HEK293 (cell line): ENCODE results near the gene SAMD5.

ENCODE experiments used
- CTCF ChIA-PET: fragments of 350-600 bp; formaldehyde crosslinking; extraction: SDS; loops from one replicate; lab custom pipeline; 2021; ENCODE audit warnings: antibody characterized with exemption; lab: Yijun Ruan, JAX
- POLR2A ChIA-PET: fragments of 300-600 bp; formaldehyde crosslinking; extraction: SDS; loops from one replicate; lab custom pipeline; 2020; ENCODE audit warnings: antibody characterized with exemption, inconsistent platforms; lab: Yijun Ruan, JAX
- H3K27ac ChIP-seq: fragments of 200-500 bp; sonication (Bioruptor generic); 2 replicates; pipeline ENCODE4 v1.5.1; 2014; ENCODE audit warnings: low read depth, low read length, control low read depth, inconsistent platforms; ENCODE audit errors: extremely low read depth
- H3K36me3 ChIP-seq, 2 experiments: fragments of 200-500 bp in 1 of 2; sonication (Bioruptor generic) in 1 of 2; 1 replicate in 1 of 2; 2 replicates in 1 of 2; pipeline ENCODE4 v1.5.1; 2014 to 2017; ENCODE audit warnings: inconsistent platforms in 2 of 2, low read length in 2 of 2; ENCODE audit not compliant: control insufficient read depth in 2 of 2, insufficient read depth in 1 of 2
- H3K4me1 ChIP-seq: fragments of 200-500 bp; sonication (Bioruptor generic); 2 replicates; pipeline ENCODE4 v1.5.1; 2014; ENCODE audit warnings: mild to moderate bottlenecking, low read length, inconsistent platforms; ENCODE audit not compliant: control insufficient read depth, insufficient read depth
- H3K4me3 ChIP-seq: 2 replicates; pipeline ENCODE4 v1.5.1; 2011; ENCODE audit warnings: low read depth, mild to moderate bottlenecking, control low read depth, low read length, moderate library complexity
- H3K9me3 ChIP-seq: fragments of 200-500 bp; sonication (Bioruptor generic); 2 replicates; pipeline ENCODE4 v1.5.1; 2014; ENCODE audit warnings: low read depth, low read length, inconsistent platforms; ENCODE audit not compliant: control insufficient read depth, insufficient read depth
- GLI2 ChIP-seq: fragments of 450-650 bp; formaldehyde crosslinking; IDR thresholded peaks from 2 replicates; pipeline ENCODE4; 2017; ENCODE audit warnings: missing biosample characterization, missing genetic modification characterization, low read depth, borderline replicate concordance
- INSM2 ChIP-seq: fragments of 450-650 bp; formaldehyde crosslinking; IDR thresholded peaks from 2 replicates; pipeline ENCODE4 v1.5.1; 2016; ENCODE audit warnings: missing biosample characterization, missing genetic modification characterization
- KLF8 ChIP-seq: fragments of 450-650 bp; formaldehyde crosslinking; IDR thresholded peaks from 2 replicates; pipeline ENCODE4 v1.5.1; 2016; ENCODE audit warnings: missing biosample characterization, missing genetic modification characterization
- MZF1 ChIP-seq: fragments of 450-650 bp; formaldehyde crosslinking; IDR thresholded peaks from 2 replicates; pipeline ENCODE4 v1.5.1; 2017; ENCODE audit warnings: missing biosample characterization, missing genetic modification characterization, borderline replicate concordance
- PATZ1 ChIP-seq: fragments of 450-650 bp; formaldehyde crosslinking; IDR thresholded peaks from 2 replicates; pipeline ENCODE4 v1.5.1; 2016; ENCODE audit warnings: missing biosample characterization, missing genetic modification characterization
- RBAK ChIP-seq: fragments of 450-650 bp; formaldehyde crosslinking; IDR thresholded peaks from 2 replicates; pipeline ENCODE4 v1.5.1; 2016; ENCODE audit warnings: missing biosample characterization, missing genetic modification characterization
- SP2 ChIP-seq: fragments of 450-650 bp; formaldehyde crosslinking; IDR thresholded peaks from 2 replicates; pipeline ENCODE4 v1.5.1; 2016; ENCODE audit warnings: missing biosample characterization, missing genetic modification characterization
- ZBTB10 ChIP-seq: fragments of 450-650 bp; formaldehyde crosslinking; IDR thresholded peaks from 2 replicates; pipeline ENCODE4 v1.5.1; 2016; ENCODE audit warnings: missing biosample characterization, missing genetic modification characterization
- ZBTB20 ChIP-seq: fragments of 450-650 bp; formaldehyde crosslinking; IDR thresholded peaks from 2 replicates; pipeline ENCODE4 v1.5.1; 2016; ENCODE audit warnings: missing biosample characterization, missing genetic modification characterization
- ZIC2 ChIP-seq: fragments of 450-650 bp; formaldehyde crosslinking; IDR thresholded peaks from 2 replicates; pipeline ENCODE4 v1.5.1; 2016; ENCODE audit warnings: missing biosample characterization, missing genetic modification characterization
- ZNF169 ChIP-seq: fragments of 450-650 bp; formaldehyde crosslinking; IDR thresholded peaks from 2 replicates; pipeline ENCODE4 v1.5.1; 2016; ENCODE audit warnings: missing biosample characterization, missing genetic modification characterization
- ZNF223 ChIP-seq: fragments of 450-650 bp; formaldehyde crosslinking; IDR thresholded peaks from 2 replicates; pipeline ENCODE4 v1.5.1; 2016; ENCODE audit warnings: missing biosample characterization, missing genetic modification characterization
- ZNF248 ChIP-seq: fragments of 450-650 bp; formaldehyde crosslinking; IDR thresholded peaks from 2 replicates; pipeline ENCODE4 v1.5.1; 2017; ENCODE audit warnings: missing biosample characterization, missing genetic modification characterization
- ZNF280C ChIP-seq: fragments of 450-650 bp; formaldehyde crosslinking; IDR thresholded peaks from 2 replicates; pipeline ENCODE4 v1.5.1; 2016; ENCODE audit warnings: missing biosample characterization, missing genetic modification characterization
- ZNF302 ChIP-seq: fragments of 450-650 bp; formaldehyde crosslinking; IDR thresholded peaks from 2 replicates; pipeline ENCODE4 v1.5.1; 2016; ENCODE audit warnings: missing biosample characterization, missing genetic modification characterization, low read depth
- ZNF404 ChIP-seq: fragments of 450-650 bp; formaldehyde crosslinking; IDR thresholded peaks from 2 replicates; pipeline ENCODE4 v1.5.1; 2017; ENCODE audit warnings: missing biosample characterization, missing genetic modification characterization
- ZNF426 ChIP-seq: fragments of 450-650 bp; formaldehyde crosslinking; IDR thresholded peaks from 2 replicates; pipeline ENCODE4 v1.5.1; 2017; ENCODE audit warnings: missing biosample characterization, missing genetic modification characterization, mild to moderate bottlenecking, inconsistent platforms, moderate library complexity
- ZNF473 ChIP-seq: fragments of 450-650 bp; formaldehyde crosslinking; IDR thresholded peaks from 2 replicates; pipeline ENCODE4 v1.5.1; 2017; ENCODE audit warnings: missing biosample characterization, missing genetic modification characterization
- ZNF529 ChIP-seq: fragments of 450-650 bp; formaldehyde crosslinking; IDR thresholded peaks from 2 replicates; pipeline ENCODE4 v1.5.1; 2017; ENCODE audit warnings: missing genetic modification characterization, missing biosample characterization; ENCODE audit not compliant: insufficient replicate concordance
- ZNF580 ChIP-seq: fragments of 450-650 bp; formaldehyde crosslinking; IDR thresholded peaks from 2 replicates; pipeline ENCODE4 v1.5.1; 2016; ENCODE audit warnings: missing biosample characterization, missing genetic modification characterization
- ZNF701 ChIP-seq: fragments of 450-650 bp; formaldehyde crosslinking; IDR thresholded peaks from 2 replicates; pipeline ENCODE4 v1.5.1; 2016; ENCODE audit warnings: missing biosample characterization, missing genetic modification characterization
- ZNF747 ChIP-seq: fragments of 450-650 bp; formaldehyde crosslinking; IDR thresholded peaks from 2 replicates; pipeline ENCODE4 v1.5.1; 2016; ENCODE audit warnings: missing biosample characterization, missing genetic modification characterization

Gene SAMD5

GRCh38 chr6:147614501-147614900, 106.0 kb downstream of the SAMD5 start:
- TF ChIP-seq RBAK (tag by site-specific recombination) (no peak), ZBTB10 (tag by site-specific recombination) (no peak), ZNF529 (tag by site-specific recombination) (no peak), ZNF426 (no peak), ZNF169 (no peak), ZNF701 (no peak)
- POLR2A ChIA-PET: no interaction called here
- Histone ChIP-seq H3K27ac (no peak overlapping the region), H3K4me3 (no peak overlapping the region), H3K36me3 (no peaks in the 10 kb centered on the region), H3K4me1 (no peaks in the 10 kb centered on the region), H3K9me3 (no peaks in the 10 kb centered on the region)
- CTCF ChIA-PET: no interaction called here

- Histone ChIP-seq H3K9me3 (no peaks in the 10 kb centered on the region), H3K27ac (no peak overlapping the region), H3K36me3 (no peaks in the 10 kb centered on the region), H3K4me1 (no peaks in the 10 kb centered on the region), H3K4me3 (no peak overlapping the region)
- ChIA-PET POLR2A (no interaction called here), CTCF (no interaction called here)
- no peak for TF ChIP-seq ZNF404 (tag by site-specific recombination)
- TF ChIP-seq ZNF473 (tag by site-specific recombination): no peak
- no peak for TF ChIP-seq ZNF248 (tag by site-specific recombination)
- no peak for TF ChIP-seq ZNF747 (tag by site-specific recombination)
- no peak for TF ChIP-seq KLF8
- no peak for TF ChIP-seq PATZ1 (tag by site-specific recombination)
- TF ChIP-seq ZNF302 (tag by site-specific recombination): no peak
- TF ChIP-seq INSM2 (tag by site-specific recombination): no peak
- no peak for TF ChIP-seq ZNF580 (tag by site-specific recombination)
- TF ChIP-seq MZF1 (tag by site-specific recombination): no peak
- TF ChIP-seq ZNF223 (tag by site-specific recombination): no peak
- TF ChIP-seq ZIC2 (tag by site-specific recombination): no peak
- no peak for TF ChIP-seq GLI2 (tag by site-specific recombination)
- no peak for TF ChIP-seq ZBTB20 (tag by site-specific recombination)
- no peak for TF ChIP-seq ZNF280C (tag by site-specific recombination)
- TF ChIP-seq SP2 (tag by site-specific recombination): no peak
Observed at GRCh38 chr6:147615659-147616456, 107.4 kb downstream of the SAMD5 start.
